Measurements from ENCODE around the gene TRAFD1.

Gene TRAFD1

GRCh38 chr12:112149596-112149995, 24.2 kb downstream of the TRAFD1 start:
- Histone ChIP-seq H3K23ac (ENCODE audit: low read depth, low read length, poor library complexity) (no peak overlapping the region), H4K91ac (ENCODE audit: low read depth, low read length, poor library complexity) (no peak overlapping the region), H3K18ac (ENCODE audit: low read length) (no peak overlapping the region), H3K79me1 (ENCODE audit: low read depth, low read length) (no peaks in the 10 kb centered on the region), H3K27me3 (ENCODE audit: control insufficient read depth in 3 of 3, insufficient read depth in 3 of 3, low read depth in 1 of 3, low read length in 3 of 3) (no peaks in the 10 kb centered on the region), H2BK120ac (ENCODE audit: low read depth, low read length) (no peak overlapping the region), H3K4ac (ENCODE audit: low read length) (no peak overlapping the region), H3K36me3 (replicated peaks in 1 of 2; ENCODE audit: control insufficient read depth in 2 of 2, insufficient read depth in 2 of 2, low read length in 2 of 2) (peaks cover 49 to 93% of the 10 kb centered on the region in 2 donors), H3K4me1 (ENCODE audit: control insufficient read depth in 2 of 2, insufficient read depth in 1 of 2, low read depth in 1 of 2, low read length in 2 of 2) (no peaks in the 10 kb centered on the region), H2BK12ac (ENCODE audit: low read length) (no peak overlapping the region), H2AK5ac (ENCODE audit: low read depth, low read length) (no peak overlapping the region), H3K14ac (ENCODE audit: low read length) (no peak overlapping the region), H3K4me3 (ENCODE audit: low read length in 2 of 2) (no peak overlapping the region), H3K9me3 (replicated peaks in 1 of 2; ENCODE audit: control insufficient read depth in 2 of 2, insufficient read depth in 1 of 2, low read depth in 1 of 2, low read length in 2 of 2) (peaks cover 0 to 3% of the 10 kb centered on the region in 2 donors), H4K8ac (ENCODE audit: low read depth, low read length) (no peak overlapping the region), H3K4me2 (ENCODE audit: insufficient read depth, low read length, poor library complexity, severe bottlenecking) (no peak overlapping the region), H2BK5ac (ENCODE audit: low read length) (no peak overlapping the region), H3K27ac (replicated peaks; ENCODE audit: low read length) (no peak overlapping the region), H2BK15ac (ENCODE audit: low read length) (no peak overlapping the region), H3K9ac (ENCODE audit: low read depth, low read length, poor library complexity) (no peak overlapping the region), H2AFZ (ENCODE audit: low read length) (no peak overlapping the region)
- no CpG with 5 or more reads among the region's 5 CpGs for WGBS, 2 donors (ENCODE audit: extremely low coverage in 2 of 2, insufficient read length in 2 of 2, insufficient replicate concordance in 1 of 2)
- no peak for DNase-seq (ENCODE audit: low spot score)

DNA sequence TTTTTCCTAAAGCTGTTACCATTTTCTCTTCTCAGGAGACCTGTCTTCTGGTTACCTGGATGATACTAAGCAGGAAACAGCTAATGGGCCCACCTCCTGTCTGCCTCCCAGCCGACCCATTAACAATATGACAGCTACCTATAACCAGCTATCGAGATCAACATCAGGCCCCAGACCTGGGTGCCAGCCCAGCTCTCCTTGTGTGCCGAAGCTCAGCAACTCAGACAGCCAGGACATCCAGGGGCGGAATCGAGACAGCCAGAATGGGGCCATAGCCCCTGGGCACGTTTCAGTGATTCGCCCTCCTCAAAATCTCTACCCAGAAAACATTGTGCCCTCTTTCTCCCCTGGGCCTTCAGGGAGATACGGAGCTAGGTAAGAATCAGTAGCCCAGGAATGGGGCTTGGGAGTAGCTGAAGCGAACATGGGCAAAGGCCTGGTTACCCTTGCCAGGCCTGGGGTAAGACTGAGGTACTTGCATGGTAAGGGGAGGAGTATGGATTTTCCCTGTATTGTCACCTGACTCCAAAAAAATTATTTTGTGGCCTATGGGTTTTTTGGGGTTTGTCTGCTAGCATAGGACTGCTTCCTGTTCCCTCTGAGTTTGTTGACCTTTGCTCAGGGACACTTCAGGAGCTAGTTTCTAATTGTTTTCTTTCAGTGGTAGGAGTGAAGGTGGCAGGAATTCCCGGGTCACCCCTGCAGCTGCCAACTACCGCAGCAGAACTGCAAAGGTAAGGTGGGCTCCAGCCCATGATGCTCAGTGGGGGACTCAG, 26.6 kb downstream of the TRAFD1 start:
- DNase-seq (ENCODE audit: low spot score) = no peak
- Histone ChIP-seq H4K91ac (ENCODE audit: low read depth, low read length, poor library complexity) (no peak overlapping the region), H3K18ac (ENCODE audit: low read length) (no peak overlapping the region), H2BK5ac (ENCODE audit: low read length) (no peak overlapping the region), H4K8ac (ENCODE audit: low read depth, low read length) (no peak overlapping the region), H3K4me2 (ENCODE audit: insufficient read depth, low read length, poor library complexity, severe bottlenecking) (no peak overlapping the region), H3K27ac (replicated peaks; ENCODE audit: low read length) (no peak overlapping the region), H3K4ac (ENCODE audit: low read length) (no peak overlapping the region), H2BK15ac (ENCODE audit: low read length) (no peak overlapping the region), H3K9ac (ENCODE audit: low read depth, low read length, poor library complexity) (no peak overlapping the region), H2AFZ (ENCODE audit: low read length) (no peak overlapping the region), H3K27me3 (ENCODE audit: control insufficient read depth in 3 of 3, insufficient read depth in 3 of 3, low read depth in 1 of 3, low read length in 3 of 3) (no peaks in the 10 kb centered on the region), H3K9me3 (replicated peaks in 1 of 2; ENCODE audit: control insufficient read depth in 2 of 2, insufficient read depth in 1 of 2, low read depth in 1 of 2, low read length in 2 of 2) (peaks cover 0 to 3% of the 10 kb centered on the region in 2 donors), H2BK120ac (ENCODE audit: low read depth, low read length) (no peak overlapping the region), H3K4me1 (ENCODE audit: control insufficient read depth in 2 of 2, insufficient read depth in 1 of 2, low read depth in 1 of 2, low read length in 2 of 2) (no peaks in the 10 kb centered on the region), H3K14ac (ENCODE audit: low read length) (no peak overlapping the region), H3K36me3 (replicated peaks in 1 of 2; ENCODE audit: control insufficient read depth in 2 of 2, insufficient read depth in 2 of 2, low read length in 2 of 2) (peaks cover 40 to 71% of the 10 kb centered on the region in 2 donors), H2BK12ac (ENCODE audit: low read length) (no peak overlapping the region), H3K23ac (ENCODE audit: low read depth, low read length, poor library complexity) (no peak overlapping the region), H3K79me1 (ENCODE audit: low read depth, low read length) (no peaks in the 10 kb centered on the region), H3K4me3 (ENCODE audit: low read length in 2 of 2) (no peak overlapping the region), H2AK5ac (ENCODE audit: low read depth, low read length) (no peak overlapping the region)
- no CpG with 5 or more reads among the region's 11 CpGs for WGBS, 2 donors (ENCODE audit: extremely low coverage in 2 of 2, insufficient read length in 2 of 2, insufficient replicate concordance in 1 of 2)

- Histone ChIP-seq H3K27ac (replicated peaks; ENCODE audit: low read length) (no peak overlapping the region), H2AFZ (ENCODE audit: low read length) (no peak overlapping the region), H3K14ac (ENCODE audit: low read length) (no peak overlapping the region), H2AK5ac (ENCODE audit: low read depth, low read length) (no peak overlapping the region), H3K79me1 (ENCODE audit: low read depth, low read length) (no peaks in the 10 kb centered on the region), H3K36me3 (replicated peaks in 1 of 2; ENCODE audit: control insufficient read depth in 2 of 2, insufficient read depth in 2 of 2, low read length in 2 of 2) (peaks cover 35 to 65% of the 10 kb centered on the region in 2 donors), H3K27me3 (ENCODE audit: control insufficient read depth in 3 of 3, insufficient read depth in 3 of 3, low read depth in 1 of 3, low read length in 3 of 3) (no peaks in the 10 kb centered on the region), H3K9ac (ENCODE audit: low read depth, low read length, poor library complexity) (no peak overlapping the region), H3K4me2 (ENCODE audit: insufficient read depth, low read length, poor library complexity, severe bottlenecking) (no peak overlapping the region), H3K4me3 (ENCODE audit: low read length in 2 of 2) (peak overlapping the region in 1 of 2 donors; percentile 52), H2BK120ac (ENCODE audit: low read depth, low read length) (no peak overlapping the region), H2BK5ac (ENCODE audit: low read length) (no peak overlapping the region), H4K91ac (ENCODE audit: low read depth, low read length, poor library complexity) (no peak overlapping the region), H3K18ac (ENCODE audit: low read length) (no peak overlapping the region), H2BK15ac (ENCODE audit: low read length) (no peak overlapping the region), H3K9me3 (replicated peaks in 1 of 2; ENCODE audit: control insufficient read depth in 2 of 2, insufficient read depth in 1 of 2, low read depth in 1 of 2, low read length in 2 of 2) (peaks cover 3 to 5% of the 10 kb centered on the region in 2 donors), H3K4ac (ENCODE audit: low read length) (no peak overlapping the region), H2BK12ac (ENCODE audit: low read length) (no peak overlapping the region), H3K23ac (ENCODE audit: low read depth, low read length, poor library complexity) (no peak overlapping the region), H3K4me1 (ENCODE audit: control insufficient read depth in 2 of 2, insufficient read depth in 1 of 2, low read depth in 1 of 2, low read length in 2 of 2) (no peaks in the 10 kb centered on the region), H4K8ac (ENCODE audit: low read depth, low read length) (no peak overlapping the region)
- WGBS, 2 donors (ENCODE audit: extremely low coverage in 2 of 2, insufficient read length in 2 of 2, insufficient replicate concordance in 1 of 2) = no CpG with 5 or more reads among the region's 11 CpGs
- DNase-seq (ENCODE audit: low spot score) = no peak
Measured at GRCh38 chr12:112153181-112153892, 28.0 kb downstream of the TRAFD1 start.

GRCh38 chr12:112153893-112154219, 28.5 kb downstream of the TRAFD1 start:
- Histone ChIP-seq H3K4me2 (ENCODE audit: insufficient read depth, low read length, poor library complexity, severe bottlenecking) (no peak overlapping the region), H2AK5ac (ENCODE audit: low read depth, low read length) (no peak overlapping the region), H3K27me3 (ENCODE audit: control insufficient read depth in 3 of 3, insufficient read depth in 3 of 3, low read depth in 1 of 3, low read length in 3 of 3) (no peaks in the 10 kb centered on the region), H2BK12ac (ENCODE audit: low read length) (no peak overlapping the region), H3K23ac (ENCODE audit: low read depth, low read length, poor library complexity) (no peak overlapping the region), H3K14ac (ENCODE audit: low read length) (no peak overlapping the region), H3K4ac (ENCODE audit: low read length) (no peak overlapping the region), H4K91ac (ENCODE audit: low read depth, low read length, poor library complexity) (no peak overlapping the region), H2BK5ac (ENCODE audit: low read length) (no peak overlapping the region), H2AFZ (ENCODE audit: low read length) (no peak overlapping the region), H2BK15ac (ENCODE audit: low read length) (no peak overlapping the region), H2BK120ac (ENCODE audit: low read depth, low read length) (no peak overlapping the region), H3K9me3 (replicated peaks in 1 of 2; ENCODE audit: control insufficient read depth in 2 of 2, insufficient read depth in 1 of 2, low read depth in 1 of 2, low read length in 2 of 2) (peaks cover 5 to 10% of the 10 kb centered on the region in 2 donors), H3K27ac (replicated peaks; ENCODE audit: low read length) (no peak overlapping the region), H3K4me1 (ENCODE audit: control insufficient read depth in 2 of 2, insufficient read depth in 1 of 2, low read depth in 1 of 2, low read length in 2 of 2) (no peaks in the 10 kb centered on the region), H3K9ac (ENCODE audit: low read depth, low read length, poor library complexity) (no peak overlapping the region), H3K18ac (ENCODE audit: low read length) (no peak overlapping the region), H3K4me3 (ENCODE audit: low read length in 2 of 2) (no peak overlapping the region), H4K8ac (ENCODE audit: low read depth, low read length) (no peak overlapping the region), H3K79me1 (ENCODE audit: low read depth, low read length) (no peaks in the 10 kb centered on the region), H3K36me3 (replicated peaks in 1 of 2; ENCODE audit: control insufficient read depth in 2 of 2, insufficient read depth in 2 of 2, low read length in 2 of 2) (peaks cover 31 to 66% of the 10 kb centered on the region in 2 donors)
- WGBS, 2 donors (ENCODE audit: extremely low coverage in 2 of 2, insufficient read length in 2 of 2, insufficient replicate concordance in 1 of 2) = no CpG with 5 or more reads among the region's 8 CpGs
- no peak for DNase-seq (ENCODE audit: low spot score)
